Stimulated activated CD8-positive, alpha-beta memory T cell treated with anti-CD3 and anti-CD28 coated beads, Interleukin-7, amount 100 ng/mL, for 4 hours (primary cell): ENCODE measurements around the gene ATP11C.
"Not testable (repeated sequence)": the region's sequence is repeated elsewhere in the genome, so short reads cannot be mapped to it uniquely, and the experiment has no call there.

Experiments
- DNase-seq, 2 donors: peaks; one replicate each; pipeline ENCODE4 v3.0.0-alpha.2; 2020; ENCODE audit warnings: low read depth in 2 of 2

Gene ATP11C

GRCh38 chrX:139724626-139725025, 208.2 kb downstream of the ATP11C start:
- no peak for DNase-seq

GRCh38 chrX:139720979-139721378, 211.9 kb downstream of the ATP11C start:
- DNase-seq: no peak

GRCh38 chrX:139720136-139720535, 212.7 kb downstream of the ATP11C start:
- no peak for DNase-seq

GRCh38 chrX:139708067-139708466, 224.8 kb downstream of the ATP11C start, which contains the start of gene MCF2:
Gene MCF2 (minus strand): TSS chrX:139708167. CDS start chrX:139651744, 56,423 bp downstream.
- no peak for DNase-seq

GRCh38 chrX:139702658-139703057, 230.2 kb downstream of the ATP11C start:
- no peak for DNase-seq

GRCh38 chrX:139692908-139693307, 239.9 kb downstream of the ATP11C start:
- no peak for DNase-seq

- DNase-seq: no peak
These were observed 240.4 kb downstream of the ATP11C start for GRCh38 chrX:139692506-139692849.

GRCh38 chrX:139691843-139692505, 240.9 kb downstream of the ATP11C start:
- DNase-seq: no peak

- no peak for DNase-seq
These were observed 241.4 kb downstream of the ATP11C start for GRCh38 chrX:139691493-139691842.

GRCh38 chrX:139685175-139685574, 247.7 kb downstream of the ATP11C start:
- not testable (repeated sequence) for DNase-seq

- DNase-seq: no peak
These were observed 252.5 kb downstream of the ATP11C start for GRCh38 chrX:139680356-139680755.
